Activated CD4-positive, alpha-beta memory T cell treated with anti-CD3 and anti-CD28 coated beads, Interleukin-2, amount 10 ng/mL, durations not matched to agents 7 days and 5 days (primary cell): ENCODE data around the gene DMAC2L. TPM values are rescaled to one million over a fixed set of nuclear protein-coding genes. Genes with fewer than 3 reads are reported as not detected.

Source experiments
- total RNA-seq, 2 experiments: library from RNA; stranded (reverse); gene quantifications; one replicate each; pipeline ENCODE4 v1.2.3, GENCODE V29; 2021

Gene DMAC2L
- total RNA-seq, 2 experiments from 2014 or later = 12.2 to 12.6 TPM

Other genes with a start within 250 kb of the DMAC2L start
- 1 to 10 TPM; 7.5 to 9.5 TPM for gene VCPKMT, start 195.8 kb upstream of the DMAC2L start, total RNA-seq
- 10 to 100 TPM; 21.7 to 22.4 TPM for gene SOS2, start 80.7 kb upstream of the DMAC2L start, total RNA-seq
- 10 to 100 TPM in 1 of 2 experiments, 1 to 10 TPM in 1; 9.7 to 10.0 TPM for gene L2HGDH, start 95 bp upstream of the DMAC2L start, total RNA-seq
- gene CDKL1, start 84.6 kb downstream of the DMAC2L start, total RNA-seq = 1 to 10 TPM; 5.3 to 8.8 TPM
- 10 to 100 TPM; 22.0 TPM for gene MAP4K5, start 220.2 kb downstream of the DMAC2L start, total RNA-seq
- 1 to 10 TPM in 1 of 2 experiments, under 1 TPM in 1; 0.86 to 1.2 TPM for gene ATL1, start 247.8 kb downstream of the DMAC2L start, total RNA-seq